RWPE1 (cell line): ENCODE results near the gene PPP1R12C.
A peak's percentile ranks its signal among the peaks of the same experiment; 100 is the strongest.

ENCODE experiments used
- CTCF ChIA-PET: fragments of 350-600 bp; sonication (Branson Sonifier 250); formaldehyde crosslinking; extraction: SDS; loops from one replicate; lab custom pipeline; 2021; lab: Yijun Ruan, JAX
- POLR2A ChIA-PET: fragments of 400-600 bp; formaldehyde crosslinking; extraction: SDS; loops from one replicate; lab custom pipeline; 2020; ENCODE audit warnings: antibody characterized with exemption; ENCODE audit not compliant: low non-redundant PET; lab: Yijun Ruan, JAX
- DNase-seq: peaks from one replicate; pipeline ENCODE4 v3.0.0; 2012; ENCODE audit warnings: low spot score
- H3K27ac ChIP-seq: fragments of 450-650 bp; 2 replicates; pipeline ENCODE4 v1.5.1; 2017
- TF ChIP-seq, protein P1 (sequence below): fragments of 450-650 bp; conservative IDR thresholded peaks from 2 replicates; pipeline ENCODE4 v1.5.1; 2017; ENCODE audit warnings: low read depth, mild to moderate bottlenecking

Gene PPP1R12C

DNA sequence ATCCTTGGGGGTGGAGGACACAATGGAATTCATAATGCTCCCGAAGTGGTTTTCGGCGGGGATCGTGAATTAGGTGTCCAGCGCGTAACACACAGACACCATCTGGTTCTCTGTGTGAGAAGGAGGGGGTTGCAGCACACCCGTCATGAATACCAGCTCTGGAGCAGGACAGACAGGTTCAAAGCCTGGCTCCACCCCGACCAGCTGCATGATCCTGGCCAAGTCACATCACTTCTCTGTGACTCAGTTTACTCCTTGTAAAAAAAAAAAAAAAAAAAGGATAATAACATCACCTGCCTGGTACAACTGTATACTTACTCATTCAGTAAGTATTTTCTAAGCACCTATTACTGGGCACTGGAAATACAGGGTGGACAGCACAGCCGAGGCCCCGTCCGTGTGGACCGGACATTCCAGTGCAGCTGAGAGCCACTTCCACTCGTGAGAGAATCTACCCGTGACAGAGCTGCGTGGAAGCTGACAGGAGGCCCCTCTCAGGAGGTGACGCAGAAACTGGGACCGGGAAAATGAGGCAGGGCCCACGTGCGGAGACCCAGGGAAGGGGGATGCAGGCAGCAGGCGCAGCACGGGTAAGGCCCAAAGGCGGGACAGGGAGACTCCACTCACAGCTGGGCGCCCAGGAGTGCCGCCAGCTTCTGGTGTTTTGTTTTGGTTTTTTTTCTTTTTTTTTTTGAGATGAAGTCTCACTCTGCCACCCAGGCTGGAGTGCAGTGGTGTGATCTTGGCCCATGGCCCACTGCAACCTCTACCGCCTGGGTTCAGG, 66.5 kb downstream of the PPP1R12C start:
- TF ChIP-seq, protein P1, sequence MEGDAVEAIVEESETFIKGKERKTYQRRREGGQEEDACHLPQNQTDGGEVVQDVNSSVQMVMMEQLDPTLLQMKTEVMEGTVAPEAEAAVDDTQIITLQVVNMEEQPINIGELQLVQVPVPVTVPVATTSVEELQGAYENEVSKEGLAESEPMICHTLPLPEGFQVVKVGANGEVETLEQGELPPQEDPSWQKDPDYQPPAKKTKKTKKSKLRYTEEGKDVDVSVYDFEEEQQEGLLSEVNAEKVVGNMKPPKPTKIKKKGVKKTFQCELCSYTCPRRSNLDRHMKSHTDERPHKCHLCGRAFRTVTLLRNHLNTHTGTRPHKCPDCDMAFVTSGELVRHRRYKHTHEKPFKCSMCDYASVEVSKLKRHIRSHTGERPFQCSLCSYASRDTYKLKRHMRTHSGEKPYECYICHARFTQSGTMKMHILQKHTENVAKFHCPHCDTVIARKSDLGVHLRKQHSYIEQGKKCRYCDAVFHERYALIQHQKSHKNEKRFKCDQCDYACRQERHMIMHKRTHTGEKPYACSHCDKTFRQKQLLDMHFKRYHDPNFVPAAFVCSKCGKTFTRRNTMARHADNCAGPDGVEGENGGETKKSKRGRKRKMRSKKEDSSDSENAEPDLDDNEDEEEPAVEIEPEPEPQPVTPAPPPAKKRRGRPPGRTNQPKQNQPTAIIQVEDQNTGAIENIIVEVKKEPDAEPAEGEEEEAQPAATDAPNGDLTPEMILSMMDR, result no peak
- DNase-seq, result no peak
- POLR2A ChIA-PET, result no interaction called here
- H3K27ac ChIP-seq, result no peak overlapping the region
- CTCF ChIA-PET, result interaction anchor here (0.6 to 0.7 kb wide), 2 partner anchors 37 to 660 kb away, joined by 3 read pairs; no protein-coding TSS in a partner anchor

DNA sequence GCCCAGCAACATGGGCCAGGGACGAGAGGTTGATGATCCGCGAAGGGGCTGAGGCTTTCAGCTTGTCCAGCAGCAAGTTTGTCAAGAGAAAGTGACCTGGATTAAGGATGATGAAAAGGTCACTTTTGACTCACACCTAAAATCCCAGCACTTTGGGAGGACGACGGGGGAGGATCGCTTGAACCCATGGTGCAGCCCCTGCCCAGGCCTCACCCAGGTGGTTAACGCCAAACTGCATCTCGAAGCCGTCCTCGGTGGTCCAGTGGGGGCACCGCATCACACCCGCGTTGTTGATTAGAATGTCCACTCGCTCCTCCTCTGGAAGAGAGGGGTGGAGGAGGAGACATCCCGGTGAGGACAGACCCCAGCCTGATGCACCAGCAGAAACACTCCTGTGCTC, 69.0 kb downstream of the PPP1R12C start:
- CTCF ChIA-PET, result no interaction called here
- TF ChIP-seq, protein P1, result no peak
- POLR2A ChIA-PET, result interaction anchor here (0.6 kb wide), 1 partner anchor 13 kb away, joined by 5 read pairs; no protein-coding TSS in a partner anchor
- no peak for DNase-seq
- no peak overlapping the region for H3K27ac ChIP-seq

DNA sequence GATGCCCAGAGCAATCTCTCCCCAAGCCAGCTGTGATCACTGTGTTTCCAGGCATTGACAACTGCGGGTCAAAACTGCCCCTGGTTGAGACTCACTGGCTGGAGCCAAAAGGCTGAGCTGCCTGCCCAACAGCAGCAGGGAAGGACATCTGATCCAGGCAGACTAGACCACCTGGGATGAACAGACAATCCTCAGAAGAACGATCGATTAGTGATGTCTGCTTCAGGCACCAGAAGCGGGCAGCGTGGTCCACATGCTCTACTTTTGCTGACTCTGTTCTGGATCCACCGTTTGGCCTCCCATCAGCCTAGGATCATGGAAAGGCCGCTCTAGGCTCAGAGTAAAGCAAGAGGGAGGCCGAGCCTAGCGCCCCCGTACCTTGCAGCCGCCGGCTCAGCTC, 69.5 kb downstream of the PPP1R12C start:
- ChIA-PET CTCF (no interaction called here), POLR2A (interaction anchor here (0.6 kb wide), 1 partner anchor 12 kb away, joined by 5 read pairs; no protein-coding TSS in a partner anchor)

DNA sequence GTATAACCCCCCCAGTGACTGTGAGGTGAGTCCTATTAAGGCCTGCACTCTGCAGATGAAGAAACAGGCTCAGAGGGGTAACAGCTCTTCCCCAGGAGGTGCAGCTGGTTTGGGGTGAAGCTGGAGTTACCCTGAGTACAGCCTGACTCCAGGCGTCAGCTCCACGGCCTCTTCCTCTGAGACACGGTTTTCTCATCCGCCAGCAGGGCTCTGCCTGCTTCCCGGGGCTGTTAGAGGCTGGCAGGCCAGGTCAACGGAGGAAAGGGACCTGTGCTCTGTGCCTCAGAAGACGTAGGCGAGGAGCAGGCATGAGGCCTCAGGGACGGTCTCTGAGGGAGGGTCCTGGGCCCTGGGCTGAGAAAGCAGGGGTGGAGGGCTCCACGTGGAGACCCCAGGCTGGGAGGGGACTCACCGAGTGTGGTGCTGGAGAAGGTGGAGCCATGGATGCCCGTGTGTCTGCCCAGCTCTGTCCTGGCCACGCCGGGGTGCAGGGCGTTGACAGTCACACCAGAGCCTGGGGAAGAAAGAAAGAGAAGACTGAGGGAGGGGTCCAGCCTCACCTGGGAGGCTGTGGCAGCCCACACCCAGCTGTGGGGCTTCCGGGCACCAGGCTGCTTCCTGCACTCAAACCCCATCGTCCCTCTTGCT, 70.3 kb downstream of the PPP1R12C start:
- TF ChIP-seq, protein P1, result no peak
- ChIA-PET CTCF (no interaction called here), POLR2A (no interaction called here)
- DNase-seq, result no peak
- no peak overlapping the region for H3K27ac ChIP-seq

More for the DNA sequence above, 69.5 kb downstream of the PPP1R12C start:
- TF ChIP-seq, protein P1, result no peak
- no peak overlapping the region for H3K27ac ChIP-seq
- no peak for DNase-seq

DNA sequence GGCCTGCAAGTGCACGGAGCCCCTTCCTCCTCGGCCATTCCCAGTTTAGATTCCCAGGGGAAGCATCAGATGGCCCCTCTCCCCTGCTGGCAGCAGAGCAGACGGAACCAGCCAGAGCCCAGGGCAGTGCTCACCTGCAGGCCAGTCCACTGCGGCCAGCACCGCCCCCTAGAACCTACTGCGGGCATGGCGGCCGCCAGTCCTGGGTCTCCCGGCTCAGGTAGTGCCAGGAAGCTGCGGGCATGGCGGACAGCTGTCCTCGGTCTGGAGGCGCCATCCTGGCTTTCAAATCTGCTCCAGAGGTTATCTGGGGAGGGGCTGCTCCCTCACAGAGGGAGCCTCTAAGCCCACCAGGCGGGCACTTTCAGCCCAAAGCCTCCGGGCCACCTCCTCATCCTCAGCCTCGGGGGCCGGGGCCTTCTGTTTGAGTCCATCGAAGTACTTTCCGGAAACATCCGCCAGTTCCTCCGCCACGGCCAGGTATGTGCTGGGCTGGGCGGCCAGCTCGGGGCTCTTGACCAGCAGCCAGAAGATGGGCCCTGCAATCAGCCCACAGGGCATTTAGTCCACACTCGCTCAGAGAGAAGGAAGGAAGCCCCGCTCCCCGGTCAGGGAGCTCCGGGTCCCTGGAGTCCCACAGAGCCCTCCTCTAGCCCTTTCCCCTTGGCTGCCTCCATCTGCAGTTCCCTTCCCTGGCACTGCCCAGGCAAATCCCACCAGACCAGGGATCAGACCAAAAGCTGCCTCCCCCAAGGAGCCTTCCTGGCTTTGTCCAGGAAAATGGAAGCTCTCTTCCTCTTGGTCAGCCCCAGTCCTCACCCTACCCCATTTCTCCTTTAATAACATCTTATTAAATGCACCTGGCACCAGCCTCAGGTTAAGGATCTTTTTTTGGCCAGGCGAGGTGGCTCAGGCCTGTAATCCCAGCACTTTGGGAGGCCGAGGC, 72.4 kb downstream of the PPP1R12C start:
- ChIA-PET POLR2A (no interaction called here), CTCF (interaction anchor here (0.7 kb wide), 1 partner anchor 43 kb away, joined by 3 read pairs; no protein-coding TSS in a partner anchor)
- peak overlapping the region; percentile 16; the same call in 1 of the 2 replicates for H3K27ac ChIP-seq
- DNase-seq, result no peak
- TF ChIP-seq, protein P1, result no peak
